ENCODE results near the gene LDLRAD3. TPM values are rescaled to one million over a fixed set of nuclear protein-coding genes. Genes with fewer than 3 reads are reported as not detected.

Gene LDLRAD3
- total RNA-seq, 1 experiment from 2014 or later = 19.0 TPM

DNA sequence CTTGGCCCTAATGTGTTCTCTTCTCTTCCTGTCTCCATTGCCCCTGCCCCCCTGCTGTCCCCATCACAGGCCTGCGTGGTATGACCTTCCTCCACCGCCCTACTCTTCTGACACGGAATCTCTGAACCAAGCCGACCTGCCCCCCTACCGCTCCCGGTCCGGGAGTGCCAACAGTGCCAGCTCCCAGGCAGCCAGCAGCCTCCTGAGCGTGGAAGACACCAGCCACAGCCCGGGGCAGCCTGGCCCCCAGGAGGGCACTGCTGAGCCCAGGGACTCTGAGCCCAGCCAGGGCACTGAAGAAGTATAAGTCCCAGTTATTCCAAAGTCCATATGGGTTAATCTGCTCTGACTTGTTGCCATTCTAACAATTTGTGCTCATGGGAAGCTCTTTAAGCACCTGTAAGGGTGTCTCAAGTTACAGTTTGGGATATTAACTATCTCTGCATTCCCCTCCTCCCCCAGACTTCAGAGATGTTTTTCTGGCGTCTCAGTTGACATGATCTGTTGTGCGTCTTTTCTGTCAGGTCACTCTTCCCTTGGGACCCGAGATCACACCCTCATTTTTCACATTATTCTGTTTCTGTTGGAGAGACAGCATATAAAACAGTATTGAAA is 285.3 kb downstream of the LDLRAD3 start:
- Histone ChIP-seq H3K4me1 (ENCODE audit: control insufficient read depth in 1 of 2, insufficient read depth in 2 of 2, low read length in 2 of 2) (peaks cover 35 to 43% of the 10 kb centered on the region in 2 experiments), H3K27me3 (ENCODE audit: insufficient read depth, low read length) (no peaks in the 10 kb centered on the region), H4K20me1 (ENCODE audit: insufficient read depth) (no peaks in the 10 kb centered on the region), H3K9ac (ENCODE audit: low read length) (no peak overlapping the region), H3K79me2 (ENCODE audit: insufficient read depth, low read length) (no peaks in the 10 kb centered on the region), H3K9me2 (ENCODE audit: insufficient read depth) (no peaks in the 10 kb centered on the region), H3K4me2 (ENCODE audit: low read length) (no peak overlapping the region), H3K27ac (ENCODE audit: low read depth, low read length) (no peak overlapping the region; the same call in 1 of the 2 replicates), H3K4me3 (replicated peaks in 1 of 2; ENCODE audit: low read depth in 1 of 2, low read length in 2 of 2) (no peak overlapping the region), H2AFZ (ENCODE audit: low read depth, low read length, poor library complexity, severe bottlenecking) (no peak overlapping the region), H3K36me3 (ENCODE audit: control insufficient read depth in 1 of 2, insufficient read depth in 2 of 2, low read length in 2 of 2) (no peaks in the 10 kb centered on the region), H3K9me3 (ENCODE audit: control insufficient read depth in 1 of 2, insufficient read depth in 1 of 2, low read depth in 1 of 2, low read length in 2 of 2) (no peaks in the 10 kb centered on the region)
- ChIA-PET RAD21 (ENCODE audit: low non-redundant PET in 1 of 2, low total read pairs in 2 of 2, uncharacterized antibody in 2 of 2, unreplicated experiment in 2 of 2) (no interaction called here), CTCF (interaction anchor here (1.4 kb wide), 1 partner anchor 407 kb away, joined by 3 read pairs; no protein-coding TSS in a partner anchor), POLR2A (no interaction called here)
- ATAC-seq (no peak), DNase-seq (ENCODE audit: low read depth, low spot score) (no peak)
- no TSS peak for BruUV-seq (replicated peaks)
- TF ChIP-seq POLR2AphosphoS5 (IDR thresholded peaks at IDR 0.05; ENCODE audit: low read depth, low read length) = no peak
- no peak for TF ChIP-seq EZH2phosphoT487 (IDR thresholded peaks at IDR 0.05; ENCODE audit: borderline replicate concordance)
- TF ChIP-seq SIN3A (IDR thresholded peaks at IDR 0.05; ENCODE audit: low read depth) = no peak
- no peak for TF ChIP-seq SP1 (IDR thresholded peaks at IDR 0.05; ENCODE audit: low read depth)
- intact Hi-C loops (cut with micrococcal nuclease) = no loop called here

DNA sequence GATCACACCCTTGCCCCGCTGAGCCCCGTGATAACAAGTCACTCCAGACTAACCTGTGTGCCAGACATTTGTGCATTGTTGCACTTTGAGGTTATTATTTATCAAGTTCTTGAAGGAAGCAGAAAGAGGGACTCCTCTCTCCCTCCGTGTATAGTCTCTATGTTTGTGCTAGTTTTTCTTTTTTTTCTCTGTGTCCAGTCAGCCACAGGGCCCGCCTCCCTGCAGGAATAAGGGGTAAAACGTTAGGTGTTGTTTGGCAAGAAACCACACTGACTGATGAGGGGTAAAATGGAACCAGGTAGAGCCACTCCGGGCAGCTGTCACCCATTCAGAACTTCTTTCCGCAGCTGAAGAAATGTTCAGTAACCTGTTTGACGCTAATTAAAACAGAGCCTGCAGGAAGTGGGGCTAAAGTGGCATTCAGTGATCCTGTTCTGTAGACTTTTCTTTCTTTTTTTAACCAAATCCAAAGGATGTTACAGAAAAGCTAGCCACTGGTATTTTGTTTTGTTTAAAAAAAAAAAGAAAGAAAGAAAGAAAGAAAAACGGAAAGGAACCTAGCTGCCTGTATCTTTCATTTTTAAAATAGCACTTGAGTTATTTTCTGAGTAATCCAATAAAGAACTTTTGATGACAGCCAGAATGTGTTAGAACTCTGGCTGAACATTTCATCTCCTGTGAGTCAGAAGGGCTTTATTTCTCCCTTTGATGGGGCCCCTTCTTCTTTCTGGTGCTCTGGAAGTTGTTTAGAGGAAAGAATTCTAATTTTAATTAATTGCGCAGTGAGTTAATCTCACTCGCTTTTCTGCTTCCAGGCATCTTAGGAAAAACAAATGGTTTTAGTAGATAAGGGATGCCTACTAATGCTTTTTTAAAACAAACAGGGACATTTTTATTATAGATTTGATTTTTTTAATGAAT is 287.2 kb downstream of the LDLRAD3 start:
- TSS peak; percentile 29 for BruUV-seq (replicated peaks)
- Histone ChIP-seq H3K27me3 (ENCODE audit: insufficient read depth, low read length) (no peaks in the 10 kb centered on the region), H3K9ac (ENCODE audit: low read length) (no peak overlapping the region), H3K4me3 (replicated peaks in 1 of 2; ENCODE audit: low read depth in 1 of 2, low read length in 2 of 2) (peak overlapping the region in 1 of 2 experiments; percentile 23; a peak in 1 of 4 replicates), H3K4me1 (ENCODE audit: control insufficient read depth in 1 of 2, insufficient read depth in 2 of 2, low read length in 2 of 2) (peaks cover 50 to 51% of the 10 kb centered on the region in 2 experiments), H3K27ac (ENCODE audit: low read depth, low read length) (peak overlapping the region; percentile 77), H3K4me2 (ENCODE audit: low read length) (peak overlapping the region; percentile 46), H3K79me2 (ENCODE audit: insufficient read depth, low read length) (no peaks in the 10 kb centered on the region), H3K9me2 (ENCODE audit: insufficient read depth) (no peaks in the 10 kb centered on the region; the same call in 1 of the 2 replicates), H3K36me3 (ENCODE audit: control insufficient read depth in 1 of 2, insufficient read depth in 2 of 2, low read length in 2 of 2) (no peaks in the 10 kb centered on the region), H4K20me1 (ENCODE audit: insufficient read depth) (no peaks in the 10 kb centered on the region), H2AFZ (ENCODE audit: low read depth, low read length, poor library complexity, severe bottlenecking) (no peak overlapping the region), H3K9me3 (ENCODE audit: control insufficient read depth in 1 of 2, insufficient read depth in 1 of 2, low read depth in 1 of 2, low read length in 2 of 2) (no peaks in the 10 kb centered on the region)
- DNase-seq (ENCODE audit: low read depth, low spot score) (no peak), ATAC-seq (peak; percentile 40; the same call in 1 of the 2 replicates)
- ChIA-PET RAD21 (ENCODE audit: low non-redundant PET in 1 of 2, low total read pairs in 2 of 2, uncharacterized antibody in 2 of 2, unreplicated experiment in 2 of 2) (no interaction called here), CTCF (no interaction called here), POLR2A (no interaction called here)
- TF ChIP-seq TCF7L2 (IDR thresholded peaks at IDR 0.05; ENCODE audit: borderline replicate concordance, extremely low read depth, insufficient read depth, insufficient read length) = peak; percentile 94
- TF ChIP-seq, protein P1, sequence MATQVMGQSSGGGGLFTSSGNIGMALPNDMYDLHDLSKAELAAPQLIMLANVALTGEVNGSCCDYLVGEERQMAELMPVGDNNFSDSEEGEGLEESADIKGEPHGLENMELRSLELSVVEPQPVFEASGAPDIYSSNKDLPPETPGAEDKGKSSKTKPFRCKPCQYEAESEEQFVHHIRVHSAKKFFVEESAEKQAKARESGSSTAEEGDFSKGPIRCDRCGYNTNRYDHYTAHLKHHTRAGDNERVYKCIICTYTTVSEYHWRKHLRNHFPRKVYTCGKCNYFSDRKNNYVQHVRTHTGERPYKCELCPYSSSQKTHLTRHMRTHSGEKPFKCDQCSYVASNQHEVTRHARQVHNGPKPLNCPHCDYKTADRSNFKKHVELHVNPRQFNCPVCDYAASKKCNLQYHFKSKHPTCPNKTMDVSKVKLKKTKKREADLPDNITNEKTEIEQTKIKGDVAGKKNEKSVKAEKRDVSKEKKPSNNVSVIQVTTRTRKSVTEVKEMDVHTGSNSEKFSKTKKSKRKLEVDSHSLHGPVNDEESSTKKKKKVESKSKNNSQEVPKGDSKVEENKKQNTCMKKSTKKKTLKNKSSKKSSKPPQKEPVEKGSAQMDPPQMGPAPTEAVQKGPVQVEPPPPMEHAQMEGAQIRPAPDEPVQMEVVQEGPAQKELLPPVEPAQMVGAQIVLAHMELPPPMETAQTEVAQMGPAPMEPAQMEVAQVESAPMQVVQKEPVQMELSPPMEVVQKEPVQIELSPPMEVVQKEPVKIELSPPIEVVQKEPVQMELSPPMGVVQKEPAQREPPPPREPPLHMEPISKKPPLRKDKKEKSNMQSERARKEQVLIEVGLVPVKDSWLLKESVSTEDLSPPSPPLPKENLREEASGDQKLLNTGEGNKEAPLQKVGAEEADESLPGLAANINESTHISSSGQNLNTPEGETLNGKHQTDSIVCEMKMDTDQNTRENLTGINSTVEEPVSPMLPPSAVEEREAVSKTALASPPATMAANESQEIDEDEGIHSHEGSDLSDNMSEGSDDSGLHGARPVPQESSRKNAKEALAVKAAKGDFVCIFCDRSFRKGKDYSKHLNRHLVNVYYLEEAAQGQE (IDR thresholded peaks at IDR 0.05; ENCODE audit: low read depth) = no peak
- peak; percentile 57; the same call in 1 of the 2 replicates for TF ChIP-seq FOSL1 (IDR thresholded peaks at IDR 0.05; ENCODE audit: low read depth)
- TF ChIP-seq SP1 (IDR thresholded peaks at IDR 0.05; ENCODE audit: low read depth) = 0 out of 2 replicates have a peak, but pooled peaks have one; percentile 34
- TF ChIP-seq JUND (IDR thresholded peaks at IDR 0.05) = peak; percentile 58
- TF ChIP-seq, protein P2, sequence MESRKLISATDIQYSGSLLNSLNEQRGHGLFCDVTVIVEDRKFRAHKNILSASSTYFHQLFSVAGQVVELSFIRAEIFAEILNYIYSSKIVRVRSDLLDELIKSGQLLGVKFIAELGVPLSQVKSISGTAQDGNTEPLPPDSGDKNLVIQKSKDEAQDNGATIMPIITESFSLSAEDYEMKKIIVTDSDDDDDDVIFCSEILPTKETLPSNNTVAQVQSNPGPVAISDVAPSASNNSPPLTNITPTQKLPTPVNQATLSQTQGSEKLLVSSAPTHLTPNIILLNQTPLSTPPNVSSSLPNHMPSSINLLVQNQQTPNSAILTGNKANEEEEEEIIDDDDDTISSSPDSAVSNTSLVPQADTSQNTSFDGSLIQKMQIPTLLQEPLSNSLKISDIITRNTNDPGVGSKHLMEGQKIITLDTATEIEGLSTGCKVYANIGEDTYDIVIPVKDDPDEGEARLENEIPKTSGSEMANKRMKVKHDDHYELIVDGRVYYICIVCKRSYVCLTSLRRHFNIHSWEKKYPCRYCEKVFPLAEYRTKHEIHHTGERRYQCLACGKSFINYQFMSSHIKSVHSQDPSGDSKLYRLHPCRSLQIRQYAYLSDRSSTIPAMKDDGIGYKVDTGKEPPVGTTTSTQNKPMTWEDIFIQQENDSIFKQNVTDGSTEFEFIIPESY (IDR thresholded peaks at IDR 0.05; ENCODE audit: extremely low read depth, insufficient replicate concordance, low read length) = no peak
- intact Hi-C loops (cut with micrococcal nuclease) = no loop called here
